Activated T-helper 17 cell treated with anti-CD3 and anti-CD28 coated beads, Interleukin-2, amount 50 U/mL, for 72 hours (primary cell): Measurements from ENCODE around the gene KLRF1. TPM values are rescaled to one million over a fixed set of nuclear protein-coding genes. Genes with fewer than 3 reads are reported as not detected.

Experiments used
- ATAC-seq: fragments of 150-1000 bp; cut with Tn5 transposase; replicated peaks from 2 replicates; pipeline ENCODE4 v1.10.0; 2021; ENCODE audit warnings: mild to moderate bottlenecking, moderate library complexity
- H3K27ac Mint-ChIP-seq: one replicate; pipeline ENCODE4 v1.8.0; 2022; ENCODE audit warnings: mixed read lengths
- H3K27me3 Mint-ChIP-seq: one replicate; pipeline ENCODE4 v1.8.0; 2022; ENCODE audit warnings: mixed read lengths
- H3K36me3 Mint-ChIP-seq: one replicate; pipeline ENCODE4 v1.8.0; 2022; ENCODE audit warnings: low read depth, mild to moderate bottlenecking, mixed read lengths
- H3K4me1 Mint-ChIP-seq: one replicate; pipeline ENCODE4 v1.8.0; 2022; ENCODE audit warnings: mixed read lengths
- H3K4me3 Mint-ChIP-seq: one replicate; pipeline ENCODE4 v1.8.0; 2022; ENCODE audit warnings: mild to moderate bottlenecking, mixed read lengths
- H3K9me3 Mint-ChIP-seq: one replicate; pipeline ENCODE4 v1.8.0; 2022; ENCODE audit warnings: mixed read lengths
- total RNA-seq, 2 donors: library from RNA; stranded (reverse); gene quantifications; one replicate each; pipeline ENCODE4 v1.2.3, GENCODE V29; 2022

The KLRF1 gene, protein sequence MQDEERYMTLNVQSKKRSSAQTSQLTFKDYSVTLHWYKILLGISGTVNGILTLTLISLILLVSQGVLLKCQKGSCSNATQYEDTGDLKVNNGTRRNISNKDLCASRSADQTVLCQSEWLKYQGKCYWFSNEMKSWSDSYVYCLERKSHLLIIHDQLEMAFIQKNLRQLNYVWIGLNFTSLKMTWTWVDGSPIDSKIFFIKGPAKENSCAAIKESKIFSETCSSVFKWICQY
- total RNA-seq, result not detected

DNA sequence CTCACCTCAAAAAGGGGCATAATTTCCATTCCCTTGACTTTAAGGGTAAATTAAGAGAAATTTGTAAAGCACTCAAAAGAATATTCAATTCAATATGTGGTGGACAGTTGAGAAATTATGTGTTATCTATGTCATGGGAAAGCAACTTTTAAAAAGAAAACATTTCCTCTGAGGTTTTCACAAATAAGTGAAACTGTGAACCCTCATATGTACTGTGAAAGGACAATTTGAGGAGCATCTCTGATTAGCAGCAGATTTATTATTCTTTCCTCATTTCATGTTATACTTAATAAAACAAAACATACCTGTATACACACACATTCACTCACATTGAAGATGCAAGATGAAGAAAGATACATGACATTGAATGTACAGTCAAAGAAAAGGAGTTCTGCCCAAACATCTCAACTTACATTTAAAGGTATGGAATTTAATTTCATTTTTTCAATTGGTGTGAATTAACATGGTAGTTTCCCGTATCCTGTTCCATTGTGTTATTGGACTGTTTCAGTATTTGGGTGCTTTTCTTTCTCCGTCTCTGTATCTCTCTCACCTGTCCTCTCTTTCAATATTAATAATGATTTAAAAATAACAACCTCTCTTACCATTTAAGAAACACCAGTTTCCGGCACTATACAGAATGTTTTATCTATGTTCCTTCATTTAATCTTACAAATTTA lies at the start of gene KLRF1:
KLRF1 (plus strand) TSS at position 273 of the 680 bp plus-strand sequence; CDS start at position 337, 64 bp downstream.
- no peak within 1 kb of the TSS for H3K27ac Mint-ChIP-seq
- H3K27me3 Mint-ChIP-seq, result peaks cover 7% of the 10 kb centered on the region
- H3K9me3 Mint-ChIP-seq, result peaks cover 6% of the 10 kb centered on the region
- no peak within 1 kb of the TSS for H3K4me3 Mint-ChIP-seq
- ATAC-seq, result no peak
- no peaks in the 10 kb centered on the region for H3K36me3 Mint-ChIP-seq
- H3K4me1 Mint-ChIP-seq, result no peaks in the 10 kb centered on the region

GRCh38 chr12:9779209-9779608 lies 48.1 kb upstream of the KLRF1 start:
- peak overlapping the region; percentile 28 for H3K4me3 Mint-ChIP-seq
- H3K9me3 Mint-ChIP-seq, result no peaks in the 10 kb centered on the region
- H3K4me1 Mint-ChIP-seq, result peaks cover 48% of the 10 kb centered on the region
- H3K27ac Mint-ChIP-seq, result no peak overlapping the region
- no peaks in the 10 kb centered on the region for H3K27me3 Mint-ChIP-seq
- ATAC-seq, result no peak
- no peaks in the 10 kb centered on the region for H3K36me3 Mint-ChIP-seq

GRCh38 chr12:9781360-9781759 lies 45.9 kb upstream of the KLRF1 start:
- no peak for ATAC-seq
- Mint-ChIP-seq H3K4me3 (peak overlapping the region; percentile 25), H3K27ac (no peak overlapping the region), H3K9me3 (no peaks in the 10 kb centered on the region), H3K27me3 (no peaks in the 10 kb centered on the region), H3K36me3 (no peaks in the 10 kb centered on the region), H3K4me1 (peaks cover 30% of the 10 kb centered on the region)

GRCh38 chr12:9782547-9783382 lies 44.5 kb upstream of the KLRF1 start:
- Mint-ChIP-seq H3K9me3 (no peaks in the 10 kb centered on the region), H3K4me1 (peaks cover 21% of the 10 kb centered on the region), H3K36me3 (no peaks in the 10 kb centered on the region), H3K27me3 (no peaks in the 10 kb centered on the region), H3K4me3 (no peak overlapping the region), H3K27ac (no peak overlapping the region)
- ATAC-seq, result no peak

DNA sequence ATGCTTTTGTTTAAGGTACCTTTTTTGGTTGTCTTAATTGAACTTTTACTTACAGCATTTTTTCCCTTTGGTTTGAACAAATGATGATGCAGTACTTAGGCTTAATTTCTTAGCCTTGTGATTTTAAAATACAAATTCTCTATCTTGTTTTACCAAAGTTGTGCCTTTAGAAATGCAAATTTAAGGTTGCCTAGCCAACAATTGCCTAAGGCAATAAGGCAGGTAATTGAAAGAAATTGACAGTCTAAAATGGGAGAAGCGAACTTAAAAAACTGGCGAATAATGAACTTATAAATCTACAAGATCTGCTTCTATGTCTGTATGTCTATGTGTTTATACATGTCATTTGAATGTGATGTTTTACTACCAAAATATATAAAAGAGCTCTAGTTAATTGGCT lies 43.0 kb upstream of the KLRF1 start:
- no peak overlapping the region for H3K27ac Mint-ChIP-seq
- H3K4me3 Mint-ChIP-seq, result no peak overlapping the region
- H3K4me1 Mint-ChIP-seq, result peaks cover 18% of the 10 kb centered on the region
- ATAC-seq, result no peak
- H3K9me3 Mint-ChIP-seq, result no peaks in the 10 kb centered on the region
- no peaks in the 10 kb centered on the region for H3K36me3 Mint-ChIP-seq
- H3K27me3 Mint-ChIP-seq, result no peaks in the 10 kb centered on the region

GRCh38 chr12:9784816-9785215 lies 42.5 kb upstream of the KLRF1 start:
- Mint-ChIP-seq H3K36me3 (no peaks in the 10 kb centered on the region), H3K4me3 (no peak overlapping the region), H3K4me1 (peaks cover 13% of the 10 kb centered on the region), H3K27me3 (no peaks in the 10 kb centered on the region), H3K27ac (no peak overlapping the region), H3K9me3 (no peaks in the 10 kb centered on the region)
- no peak for ATAC-seq

- no peak for ATAC-seq
- H3K4me1 Mint-ChIP-seq, result peaks cover 10% of the 10 kb centered on the region
- peak overlapping the region; percentile 56 for H3K4me3 Mint-ChIP-seq
- no peaks in the 10 kb centered on the region for H3K27me3 Mint-ChIP-seq
- no peaks in the 10 kb centered on the region for H3K36me3 Mint-ChIP-seq
- H3K9me3 Mint-ChIP-seq, result peaks cover 4% of the 10 kb centered on the region
- no peak overlapping the region for H3K27ac Mint-ChIP-seq
Observed at GRCh38 chr12:9786726-9787717, 40.3 kb upstream of the KLRF1 start.

DNA sequence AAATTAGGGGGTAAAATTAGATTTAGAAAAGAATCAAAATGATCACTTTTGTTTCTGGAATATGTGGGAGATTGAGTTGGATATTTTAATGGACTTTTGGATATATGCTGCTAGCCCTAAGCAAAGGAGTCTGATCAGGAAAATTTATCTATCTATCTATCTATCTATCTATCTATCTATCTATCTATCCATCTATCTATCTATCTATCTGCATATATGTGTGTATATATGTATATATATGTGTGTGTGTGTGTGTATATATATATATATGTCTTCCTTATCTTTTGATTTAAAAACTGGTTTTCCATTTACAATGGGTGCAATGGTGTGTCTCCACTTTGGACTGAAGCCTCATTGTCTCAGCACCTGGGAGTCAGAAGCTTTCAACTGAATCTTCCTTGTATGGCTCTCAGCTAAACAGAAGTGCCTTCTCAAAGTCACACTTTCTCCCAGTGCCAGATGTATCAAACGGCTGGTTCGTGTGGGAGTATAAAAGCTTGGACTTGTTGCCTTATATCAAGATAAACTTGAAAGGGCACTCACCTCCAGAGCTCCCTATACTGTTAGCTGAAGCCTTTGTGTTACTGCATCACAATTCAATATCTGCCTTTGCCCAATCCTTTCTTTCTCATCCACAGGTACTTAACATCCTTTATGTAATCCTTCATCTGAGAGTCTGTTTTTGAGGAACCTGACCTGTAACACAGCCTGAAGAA lies 34.9 kb upstream of the KLRF1 start:
- no peaks in the 10 kb centered on the region for H3K36me3 Mint-ChIP-seq
- ATAC-seq, result no peak
- H3K9me3 Mint-ChIP-seq, result peaks cover 4% of the 10 kb centered on the region
- H3K4me1 Mint-ChIP-seq, result peaks cover 36% of the 10 kb centered on the region
- H3K27ac Mint-ChIP-seq, result peak overlapping the region; percentile 77
- peak overlapping the region; percentile 73 for H3K4me3 Mint-ChIP-seq
- no peaks in the 10 kb centered on the region for H3K27me3 Mint-ChIP-seq

DNA sequence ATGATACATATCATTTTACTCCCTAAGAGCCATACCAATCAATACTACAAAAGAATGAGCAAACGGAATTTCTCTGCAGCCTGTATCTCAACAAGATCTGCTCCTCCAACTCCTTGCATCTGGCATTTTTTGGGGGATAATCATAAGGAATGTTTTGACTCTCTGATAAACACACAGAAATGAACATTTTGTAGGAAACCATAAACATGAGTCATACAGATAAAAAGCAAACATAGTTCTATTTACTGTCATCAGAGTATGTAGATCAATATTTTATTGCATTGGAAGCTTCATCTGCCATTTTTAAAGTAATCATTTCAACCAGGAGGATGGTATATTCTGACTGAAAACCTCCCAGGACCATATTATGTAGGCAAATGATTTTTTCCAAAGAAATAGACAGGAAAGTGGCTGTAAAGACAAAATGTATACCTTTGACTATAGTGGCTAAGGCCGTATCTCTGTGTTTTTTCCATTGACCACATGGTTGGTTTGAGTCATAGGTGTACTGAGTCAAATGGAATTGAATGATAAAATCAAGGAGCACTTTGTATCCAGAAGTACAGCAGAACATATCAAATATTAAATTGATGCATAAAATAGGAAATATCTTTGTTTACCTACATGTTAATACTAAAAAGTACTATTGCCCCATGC lies 34.2 kb upstream of the KLRF1 start:
- H3K27ac Mint-ChIP-seq, result peak overlapping the region; percentile 77
- peak; percentile 63 for ATAC-seq
- no peaks in the 10 kb centered on the region for H3K36me3 Mint-ChIP-seq
- peak overlapping the region; percentile 73 for H3K4me3 Mint-ChIP-seq
- peaks cover 38% of the 10 kb centered on the region for H3K4me1 Mint-ChIP-seq
- H3K27me3 Mint-ChIP-seq, result no peaks in the 10 kb centered on the region
- H3K9me3 Mint-ChIP-seq, result peaks cover 4% of the 10 kb centered on the region

- peaks cover 41% of the 10 kb centered on the region for H3K4me1 Mint-ChIP-seq
- H3K4me3 Mint-ChIP-seq, result peak overlapping the region; percentile 73
- peaks cover 4% of the 10 kb centered on the region for H3K9me3 Mint-ChIP-seq
- no peak for ATAC-seq
- peak overlapping the region; percentile 77 for H3K27ac Mint-ChIP-seq
- H3K36me3 Mint-ChIP-seq, result no peaks in the 10 kb centered on the region
- H3K27me3 Mint-ChIP-seq, result no peaks in the 10 kb centered on the region
Observed at GRCh38 chr12:9793779-9794395, 33.4 kb upstream of the KLRF1 start.

DNA sequence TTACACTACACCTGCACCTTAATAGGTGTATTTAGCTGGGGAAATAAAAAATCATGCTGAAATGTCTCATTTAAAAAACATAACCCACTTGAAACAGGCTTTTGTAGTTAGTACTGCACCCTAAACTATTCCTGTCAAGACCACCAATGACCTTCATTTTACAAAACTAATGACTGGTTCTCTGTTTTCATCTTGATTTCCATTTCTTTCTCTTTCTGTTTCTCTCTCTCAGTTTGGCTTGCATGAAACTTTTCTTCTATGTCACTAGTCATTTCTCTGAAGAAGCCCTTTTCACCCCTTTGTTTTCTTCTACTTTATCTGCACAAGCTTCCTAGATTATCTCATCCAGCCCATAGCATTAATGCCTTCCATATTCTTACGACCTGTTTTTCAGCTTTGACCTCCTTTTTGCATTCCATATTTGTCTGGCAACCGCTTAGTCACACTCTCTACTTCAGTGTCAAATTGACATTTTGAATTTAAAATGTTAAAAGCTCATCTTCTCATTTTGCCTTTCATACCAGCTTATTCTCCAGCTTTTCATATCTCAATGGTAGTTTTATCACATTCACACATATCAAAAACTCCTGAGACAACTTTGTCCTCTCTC lies 32.7 kb upstream of the KLRF1 start:
- H3K27ac Mint-ChIP-seq, result peak overlapping the region; percentile 77
- peaks cover 4% of the 10 kb centered on the region for H3K9me3 Mint-ChIP-seq
- peak; percentile 58 for ATAC-seq
- no peaks in the 10 kb centered on the region for H3K27me3 Mint-ChIP-seq
- H3K4me1 Mint-ChIP-seq, result peaks cover 41% of the 10 kb centered on the region
- H3K4me3 Mint-ChIP-seq, result peak overlapping the region; percentile 73
- H3K36me3 Mint-ChIP-seq, result no peaks in the 10 kb centered on the region

DNA sequence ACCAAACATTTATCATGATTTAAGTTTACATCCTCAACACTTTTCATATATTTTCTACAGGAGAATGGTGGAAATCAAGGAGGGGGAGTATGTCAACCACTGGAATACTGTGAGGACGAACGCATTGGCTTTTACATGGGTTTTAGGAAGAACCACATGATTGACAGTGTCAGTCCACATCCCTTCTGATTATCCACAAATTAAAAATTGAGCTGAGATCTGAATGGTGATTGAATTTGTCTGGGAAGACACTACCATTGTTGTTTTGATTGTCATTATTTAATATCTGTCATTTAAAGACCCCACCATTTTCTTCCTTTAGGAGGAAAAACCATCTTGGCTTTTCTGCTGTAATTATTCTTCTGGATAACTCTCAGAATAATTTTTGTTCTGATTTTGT lies 31.3 kb upstream of the KLRF1 start:
- H3K9me3 Mint-ChIP-seq, result no peaks in the 10 kb centered on the region
- no peaks in the 10 kb centered on the region for H3K27me3 Mint-ChIP-seq
- H3K4me3 Mint-ChIP-seq, result peak overlapping the region; percentile 73
- peak overlapping the region; percentile 77 for H3K27ac Mint-ChIP-seq
- H3K4me1 Mint-ChIP-seq, result peaks cover 36% of the 10 kb centered on the region
- no peak for ATAC-seq
- no peaks in the 10 kb centered on the region for H3K36me3 Mint-ChIP-seq
